Measurements from ENCODE around the gene CUTA.
A peak's percentile ranks its signal among the peaks of the same experiment; 100 is the strongest.
"Not testable (repeated sequence)": the region's sequence is repeated elsewhere in the genome, so short reads cannot be mapped to it uniquely, and the experiment has no call there.

Gene CUTA

DNA sequence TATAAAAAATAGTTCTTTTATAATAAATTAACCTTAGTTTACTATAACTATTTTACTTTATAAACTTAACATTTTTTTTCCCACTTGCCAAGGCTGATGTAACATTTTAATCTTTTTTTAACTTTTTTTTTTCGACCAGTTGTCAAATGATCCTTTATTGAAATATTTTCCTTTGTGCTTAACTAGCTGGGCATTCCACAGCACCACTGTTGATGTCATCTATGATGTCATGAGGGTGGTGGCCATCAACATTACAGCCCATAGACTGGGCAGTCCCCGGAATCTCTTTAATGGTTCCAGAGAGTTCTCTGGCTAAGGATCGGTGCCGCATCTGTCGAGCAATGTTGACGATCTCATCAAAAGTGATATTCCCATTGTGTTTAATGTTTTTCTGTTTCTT is 18.0 kb downstream of the CUTA start:
- DNase-seq: not testable (repeated sequence)

DNA sequence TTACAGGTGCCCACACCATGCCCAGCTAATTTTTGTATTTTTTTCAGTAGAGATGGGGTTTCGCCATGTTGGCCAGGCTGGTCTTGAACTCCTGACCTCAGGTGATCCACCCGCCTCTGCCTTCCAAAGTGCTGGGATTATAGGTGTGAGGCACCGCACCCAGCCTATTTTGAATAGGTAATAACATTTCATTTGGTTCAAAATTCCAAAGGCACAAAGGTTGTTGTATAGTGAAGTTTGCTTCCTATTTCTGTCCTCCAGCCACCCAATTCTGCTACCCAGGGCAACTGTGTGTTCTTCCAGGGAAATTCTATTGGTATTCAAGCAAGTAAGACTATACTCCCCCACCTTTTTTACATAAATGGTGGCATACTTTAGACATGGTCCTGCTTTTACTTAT is 19.3 kb downstream of the CUTA start:
- DNase-seq: not testable (repeated sequence)

DNA sequence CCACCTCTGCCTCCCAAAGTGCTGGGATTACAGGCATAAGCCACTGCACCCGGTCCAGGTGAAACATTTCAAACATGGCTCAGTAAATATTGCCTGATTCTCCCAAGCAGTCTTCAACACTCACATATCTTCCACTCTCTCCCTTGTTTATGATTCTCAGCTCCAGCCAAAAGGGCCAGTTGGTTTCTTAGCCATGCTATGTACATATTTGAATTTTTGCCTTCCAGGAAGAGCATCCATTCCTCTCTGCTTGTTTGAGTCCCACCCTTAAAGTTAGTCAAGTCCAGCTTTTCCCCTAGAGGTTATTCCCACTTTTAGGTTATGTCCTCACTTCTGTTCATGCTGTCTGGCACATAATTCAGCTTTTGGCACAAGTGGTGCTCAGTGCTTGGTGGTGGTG is 20.4 kb downstream of the CUTA start:
- DNase-seq: no peak

DNA sequence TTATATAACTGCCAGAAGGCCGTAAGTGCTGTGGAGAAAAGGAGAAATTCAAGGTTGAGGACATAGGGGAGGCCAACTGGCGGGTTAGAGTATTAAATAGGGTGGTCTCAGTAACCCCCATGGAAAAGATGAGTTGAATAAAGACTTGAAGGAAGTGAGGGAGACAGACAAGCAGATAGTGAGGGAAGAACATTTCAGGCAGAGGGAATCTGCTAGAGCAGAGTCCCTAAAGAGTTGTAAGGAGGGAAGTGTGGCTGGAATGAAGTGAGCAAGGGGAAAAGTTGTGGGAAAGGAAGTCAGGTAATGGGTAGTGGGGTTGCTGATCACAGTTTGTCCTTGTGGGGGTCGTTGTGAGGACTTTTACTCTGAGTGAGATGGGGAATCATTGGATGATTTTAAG is 24.9 kb downstream of the CUTA start:
- no peak for DNase-seq

DNA sequence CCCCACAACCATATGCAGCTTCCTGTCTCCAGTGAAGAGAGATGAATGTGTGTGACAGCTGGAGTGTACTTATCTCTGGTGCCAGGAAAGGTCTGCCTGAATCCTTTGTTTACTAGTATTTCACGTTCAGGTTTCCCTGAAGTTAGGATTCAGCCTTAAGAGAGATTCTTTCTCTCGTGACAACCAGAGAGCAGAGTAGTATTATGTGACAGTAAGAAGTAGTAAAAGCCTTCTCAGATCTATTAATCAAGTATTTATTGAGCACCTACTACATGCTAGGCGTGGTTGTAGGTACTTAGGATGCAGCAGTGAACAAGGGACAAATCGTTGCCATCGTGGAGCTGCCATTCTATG is 25.3 kb downstream of the CUTA start:
- no peak for DNase-seq

DNA sequence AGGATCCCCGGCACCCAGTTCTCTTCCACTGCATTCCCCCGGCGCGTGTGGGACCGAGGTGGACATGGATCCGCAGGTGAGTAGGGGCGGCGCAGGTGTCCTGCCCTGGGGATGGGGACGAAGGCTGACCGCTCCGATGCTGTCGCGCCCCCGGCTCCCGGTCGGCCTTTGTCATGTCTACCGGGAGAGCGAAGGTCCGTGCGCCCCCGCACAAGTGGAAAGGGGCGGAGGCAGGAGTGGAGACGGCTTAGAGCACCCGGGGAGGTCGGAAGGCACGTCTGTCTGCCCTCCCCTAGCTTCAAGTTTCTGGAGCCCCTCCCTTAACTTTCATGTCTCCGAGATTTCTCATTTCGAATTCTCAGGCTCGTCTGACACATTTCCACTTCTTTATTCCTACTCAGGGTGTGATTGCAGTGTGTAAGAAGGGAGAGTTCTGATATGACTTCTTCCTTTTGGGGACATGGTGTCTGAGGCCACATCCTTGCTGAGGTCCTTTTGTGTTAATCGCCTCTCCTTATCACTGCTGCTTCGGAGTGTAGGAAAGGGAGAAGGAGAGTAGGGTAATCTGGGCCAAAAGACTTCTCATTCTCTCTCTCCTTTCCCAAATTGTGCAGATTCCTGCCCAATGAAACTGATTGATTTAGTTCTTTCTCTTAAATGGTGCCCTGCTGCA is 25.8 kb downstream of the CUTA start:
- DNase-seq: no peak

DNA sequence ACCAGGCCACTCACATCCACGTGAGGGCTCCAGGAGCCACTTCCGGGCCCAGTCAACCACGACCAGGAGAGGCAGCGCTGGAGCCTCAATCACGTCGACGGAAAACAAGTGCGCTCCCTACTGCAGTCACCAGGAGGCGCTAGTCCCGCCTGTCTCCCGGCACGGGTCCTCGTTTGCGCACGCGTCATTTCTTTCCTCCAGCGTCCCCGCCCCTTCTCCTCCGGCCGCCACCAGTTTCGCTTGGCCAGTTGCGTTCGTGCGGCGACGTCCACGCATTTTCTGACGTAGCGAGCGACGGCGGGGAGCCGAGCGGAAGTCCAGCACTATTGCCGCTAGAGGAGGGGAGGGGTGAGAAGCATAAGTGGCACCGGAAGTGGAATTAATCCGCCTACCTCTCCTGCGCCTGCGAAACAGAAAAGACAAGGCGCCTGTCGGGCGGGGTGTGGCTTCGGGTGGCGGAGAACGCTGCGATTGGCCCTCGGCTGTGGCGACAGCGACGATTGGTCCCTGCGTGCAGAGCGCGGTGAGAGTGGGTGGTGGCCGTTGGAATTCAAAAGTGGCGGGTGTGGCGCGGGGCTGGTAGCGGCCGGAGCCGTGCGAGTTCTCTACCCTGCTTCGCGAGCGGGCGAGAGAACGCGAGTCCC is 26.5 kb downstream of the CUTA start, which contains the start of gene KIFC1:
Gene KIFC1, plus strand, starts transcription at position 546 of the 644 bp plus-strand sequence. CDS start 163 bp downstream, outside the sequence.
- DNase-seq: peak; percentile 99

DNA sequence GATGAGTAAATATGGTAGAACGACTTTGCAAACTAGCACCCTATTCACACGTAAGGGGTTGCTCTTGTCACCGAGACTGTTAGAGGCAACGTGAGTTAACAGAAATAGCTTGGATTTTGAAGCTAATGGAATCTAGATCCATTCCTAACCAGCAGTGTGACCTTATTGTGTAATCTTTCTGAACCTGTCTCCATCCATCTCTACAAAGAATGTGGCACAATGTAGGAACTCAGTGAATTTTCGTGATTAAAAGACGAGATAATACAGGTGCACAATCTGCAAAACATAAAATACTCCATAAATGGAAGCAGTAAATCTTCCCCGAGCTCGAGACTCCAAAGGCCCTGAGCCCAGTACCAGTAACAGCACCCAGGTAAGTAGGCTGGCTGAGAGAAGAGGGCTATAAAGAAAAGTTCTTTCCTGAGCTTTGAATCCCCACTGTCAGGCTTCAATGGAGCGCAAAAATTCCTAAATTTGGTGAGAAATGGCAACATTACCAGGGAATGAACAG is 27.1 kb downstream of the CUTA start:
- DNase-seq: no peak

DNA sequence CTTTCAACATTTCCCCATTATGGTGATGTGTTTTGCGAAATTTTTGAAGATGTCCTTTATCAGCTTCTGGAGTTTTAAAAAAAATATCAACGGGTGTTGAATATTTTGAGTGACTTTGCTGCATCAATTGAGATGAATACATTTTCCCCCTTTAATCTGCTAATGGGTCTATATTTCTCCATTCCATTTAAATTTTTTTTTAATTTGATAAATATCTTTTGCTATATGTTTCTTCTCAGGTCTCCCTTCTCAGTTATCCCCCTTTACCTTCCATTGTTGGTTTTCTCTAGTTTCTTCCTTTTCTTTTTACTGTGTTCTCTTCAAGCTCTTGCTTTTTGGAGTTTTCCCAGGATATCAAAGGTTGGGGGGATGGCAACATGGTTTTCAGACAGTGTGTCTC is 27.7 kb downstream of the CUTA start:
- DNase-seq: no peak

DNA sequence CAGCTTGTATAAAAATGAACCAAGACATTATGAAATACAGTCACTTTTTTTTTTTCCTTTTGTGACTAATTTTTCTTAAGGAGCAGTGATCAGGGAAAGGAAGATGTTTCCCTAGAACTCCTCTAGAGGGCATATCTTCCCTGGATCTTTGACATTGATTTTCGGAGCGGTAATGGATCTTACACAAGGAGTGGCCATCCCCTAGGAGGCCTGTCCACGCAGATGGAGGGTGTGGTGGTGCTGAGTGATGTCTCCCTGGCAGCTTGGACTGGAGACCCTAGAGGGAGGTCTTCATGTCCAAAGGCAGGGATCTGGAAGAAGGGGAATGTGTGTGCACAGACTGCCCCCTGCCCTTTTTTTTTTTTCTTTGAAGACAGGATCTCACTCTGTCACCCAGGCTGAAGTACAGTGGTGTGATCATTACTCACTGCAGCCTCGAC is 33.3 kb downstream of the CUTA start:
- no peak for DNase-seq

DNA sequence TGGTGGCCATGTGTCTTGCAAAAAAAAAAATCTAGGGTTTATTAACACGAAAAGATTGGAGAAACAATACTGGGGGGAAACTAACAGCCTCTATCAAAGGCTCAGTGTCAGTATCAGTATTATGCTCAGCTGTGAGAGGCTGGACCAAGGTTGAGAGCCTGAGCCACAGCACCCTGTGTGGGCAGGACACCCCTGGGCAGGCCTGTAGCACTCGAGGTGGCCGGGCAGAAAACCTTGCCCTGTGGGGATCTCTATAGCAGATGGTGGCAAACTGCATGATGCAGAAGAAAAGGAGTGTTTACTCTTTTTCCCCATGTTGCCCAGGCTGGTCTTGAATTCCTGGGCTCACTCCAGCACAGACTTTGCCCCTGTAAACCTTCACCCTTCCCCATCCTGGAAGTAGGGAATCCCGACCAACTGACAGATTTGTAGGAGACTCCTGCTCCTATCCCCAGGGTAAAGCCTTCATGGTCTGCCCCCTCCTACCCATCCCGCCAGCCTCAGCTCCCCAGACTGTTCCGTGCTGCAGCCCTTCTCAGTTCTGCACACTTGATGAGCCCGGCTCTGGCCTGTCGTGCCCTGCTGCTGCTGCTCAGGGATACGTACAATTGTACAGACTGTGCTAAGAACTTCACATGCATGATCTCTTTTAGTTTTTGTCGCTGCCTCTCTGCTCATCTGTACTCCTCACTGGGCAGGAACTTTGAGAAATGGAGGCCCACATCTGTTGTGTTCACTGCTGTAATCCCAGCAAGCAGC is 34.3 kb downstream of the CUTA start:
- no peak for DNase-seq

DNA sequence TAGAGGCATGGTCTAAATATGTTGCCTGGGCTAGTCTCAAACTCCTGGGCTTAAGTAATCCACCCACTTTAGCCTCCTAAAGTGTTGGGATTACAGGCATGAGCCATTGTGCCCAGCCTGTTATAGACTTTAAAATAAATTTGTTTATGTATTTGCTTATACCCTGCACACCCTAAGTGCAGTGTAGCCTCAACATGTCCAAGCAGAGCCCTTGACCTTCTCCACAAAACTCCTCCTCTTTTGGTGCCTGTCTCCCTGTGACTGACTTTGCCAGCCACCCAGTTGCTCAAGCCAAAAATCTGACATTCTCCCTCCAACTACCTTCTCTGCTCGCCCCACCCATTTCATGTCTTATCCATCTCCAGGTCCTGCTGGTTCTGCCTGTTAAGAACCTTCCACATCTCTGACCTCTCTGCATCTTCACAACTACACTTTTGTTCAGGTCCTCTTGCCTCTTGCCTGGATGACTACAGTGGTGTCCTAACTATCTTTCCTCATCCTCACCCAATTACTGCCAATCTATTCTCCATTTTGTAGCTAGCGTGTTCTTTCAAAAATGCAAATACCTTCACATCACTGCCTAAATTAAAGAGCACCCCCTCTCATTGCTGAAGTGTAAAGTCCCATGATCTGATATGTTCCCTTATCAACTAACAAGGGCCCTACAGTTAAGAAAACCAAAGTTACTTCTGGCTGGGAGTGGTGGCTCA is 37.5 kb downstream of the CUTA start:
- DNase-seq: peak in 1 of 2 experiments; percentile 57

DNA sequence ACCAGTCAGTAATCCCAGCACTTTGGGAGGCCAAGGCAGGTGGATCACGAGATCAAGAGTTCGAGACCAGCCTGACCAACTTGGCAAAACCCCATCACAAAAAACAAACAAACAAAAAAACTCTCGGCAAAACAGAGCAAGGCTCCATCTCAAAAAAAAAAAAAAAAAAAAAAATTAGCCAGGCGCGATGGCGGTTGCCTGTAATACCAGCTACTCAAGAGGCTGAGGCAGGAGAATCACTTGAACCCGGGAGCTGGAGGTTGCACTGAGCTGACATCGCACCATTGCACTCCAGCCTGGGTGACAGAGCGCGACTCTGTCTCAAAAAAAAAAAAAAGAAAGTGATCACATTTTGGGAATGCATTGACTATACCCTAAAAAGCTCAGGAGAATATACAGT is 38.7 kb downstream of the CUTA start:
- not testable (repeated sequence) for DNase-seq

DNA sequence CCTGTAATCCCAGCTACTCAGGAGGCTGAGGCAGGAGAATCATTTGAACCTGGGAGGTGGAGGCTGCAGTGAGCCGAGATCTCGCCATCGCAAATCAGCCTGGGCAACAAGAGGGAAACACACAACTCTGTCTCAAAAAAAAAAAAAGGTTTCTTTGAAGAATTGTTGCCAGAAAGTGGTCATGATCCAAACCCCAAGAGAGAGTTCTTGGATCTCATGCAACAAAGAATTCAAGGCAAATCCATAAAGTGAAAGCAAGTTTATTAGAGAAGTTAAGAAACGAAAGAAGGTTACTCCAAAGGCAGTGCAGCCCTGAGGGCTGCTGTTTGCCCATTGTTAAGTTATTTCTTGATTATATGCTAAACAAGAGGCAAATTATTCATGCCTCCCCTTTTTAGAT is 40.7 kb downstream of the CUTA start:
- no peak for DNase-seq

DNA sequence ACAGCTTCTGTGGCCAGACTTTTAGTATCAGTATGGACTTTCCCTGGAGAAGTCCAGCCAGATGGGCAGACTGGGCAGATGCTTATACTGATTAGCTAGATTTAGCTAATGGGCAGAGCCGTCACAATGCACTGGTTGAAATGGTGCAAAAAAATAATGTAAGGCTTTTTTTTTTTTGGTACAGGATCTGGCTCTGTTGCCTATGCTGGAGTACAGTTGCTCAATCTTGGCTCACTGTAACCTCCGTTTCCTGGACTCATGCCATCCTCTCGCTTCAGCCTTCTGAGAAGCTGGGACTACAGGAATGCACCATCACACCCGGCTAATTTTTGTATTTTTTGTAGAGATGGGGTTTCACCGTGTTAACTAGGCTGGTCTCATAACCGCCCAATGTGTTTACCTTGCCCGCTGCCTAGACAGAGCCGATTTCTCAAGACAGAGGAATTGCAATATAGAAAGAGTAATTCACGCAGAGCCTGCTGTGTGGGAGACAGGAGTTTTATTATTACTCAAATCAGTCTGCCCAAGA is 42.7 kb downstream of the CUTA start:
- no peak for DNase-seq

DNA sequence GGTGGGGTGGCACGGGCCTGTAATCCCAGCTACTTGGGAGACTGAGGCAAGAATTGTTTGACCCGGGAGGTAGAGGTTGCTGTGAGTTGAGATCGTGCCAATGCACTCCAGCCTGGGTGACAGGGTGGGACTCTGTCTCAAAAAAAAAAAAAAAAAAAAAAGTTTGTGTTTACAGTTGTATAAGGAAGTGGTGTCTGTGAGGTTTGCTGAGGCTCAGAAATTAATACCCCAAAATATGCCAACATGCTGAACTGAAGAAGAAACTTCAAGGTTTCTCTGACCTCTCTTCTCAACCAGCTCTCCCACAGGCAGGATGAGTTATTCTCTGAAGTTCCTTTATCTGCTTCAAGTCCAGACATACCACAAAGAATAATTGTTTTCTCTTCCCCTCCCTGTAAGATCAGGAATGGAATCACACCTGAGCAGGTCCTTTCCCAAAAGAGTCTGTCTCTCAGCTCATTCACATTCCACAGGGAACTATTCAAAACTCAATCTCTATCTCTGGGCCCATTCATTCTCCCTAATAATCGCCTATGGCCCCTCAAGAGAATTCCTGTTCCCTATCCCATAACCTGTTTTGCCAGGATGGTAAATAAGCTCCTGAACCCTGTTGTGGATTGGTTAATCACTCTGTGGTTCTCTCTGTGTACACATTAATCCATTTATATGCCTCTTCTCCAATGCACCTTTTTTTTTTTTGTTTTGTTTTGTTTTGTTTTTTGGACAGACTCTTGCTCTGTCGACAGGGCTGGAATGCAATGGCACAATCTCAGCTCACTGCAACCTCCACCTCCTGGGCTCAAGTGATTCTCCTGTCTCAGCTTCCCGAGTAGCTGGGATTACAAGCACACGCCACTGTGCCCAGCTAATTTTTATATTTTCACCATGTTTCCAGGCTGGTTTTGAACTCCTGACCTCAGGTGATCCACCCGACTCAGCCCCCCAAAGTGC is 43.7 kb downstream of the CUTA start:
- DNase-seq: no peak

DNA sequence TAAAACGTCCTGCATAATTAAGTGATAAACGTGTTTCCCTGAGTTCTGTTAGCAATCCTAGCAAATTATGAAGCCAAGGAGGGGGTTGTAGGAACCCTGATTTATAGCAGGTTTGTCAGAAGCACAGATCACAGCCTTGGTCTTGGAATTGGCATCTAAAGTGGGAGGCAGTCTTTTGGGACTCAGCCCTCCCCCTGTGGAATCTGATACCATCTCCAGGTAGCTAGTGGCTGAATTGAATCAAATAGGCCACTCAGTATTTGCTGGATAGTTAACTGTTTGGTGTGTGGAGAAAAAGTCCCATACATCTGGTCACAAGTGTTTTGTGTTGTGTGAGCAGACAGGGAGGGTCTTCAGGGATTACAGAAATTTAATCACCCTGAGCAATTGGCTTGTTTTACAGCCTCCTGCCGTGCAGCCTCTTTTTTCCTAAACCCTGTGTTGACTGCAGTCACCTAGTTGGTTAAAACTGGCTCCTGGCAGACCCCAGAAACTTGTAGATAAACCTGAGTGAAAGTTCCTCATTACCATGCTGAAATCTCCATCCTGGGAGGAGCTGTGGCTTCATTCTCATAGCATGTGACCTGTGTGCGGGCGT is 45.3 kb downstream of the CUTA start:
- no peak for DNase-seq

DNA sequence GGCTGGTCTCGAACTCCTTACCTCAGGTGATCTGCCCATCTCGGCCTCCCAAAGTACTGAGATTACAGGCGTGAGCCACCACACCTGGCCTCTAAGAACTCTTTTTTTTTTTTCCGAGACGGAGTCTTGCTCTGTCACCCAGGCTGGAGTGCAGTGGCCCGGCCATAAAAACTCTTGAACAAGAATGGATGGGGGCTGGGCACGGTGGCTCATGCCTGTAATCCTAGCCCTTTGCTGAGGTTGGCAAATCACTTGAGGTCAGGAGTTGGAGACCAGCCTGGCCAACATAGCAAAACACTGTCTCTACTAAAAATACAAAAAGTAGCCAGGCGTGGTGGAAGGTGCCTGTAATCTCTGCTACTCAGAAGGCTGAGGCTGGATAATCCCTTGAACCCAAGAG is 46.0 kb downstream of the CUTA start:
- DNase-seq: not testable (repeated sequence)

DNA sequence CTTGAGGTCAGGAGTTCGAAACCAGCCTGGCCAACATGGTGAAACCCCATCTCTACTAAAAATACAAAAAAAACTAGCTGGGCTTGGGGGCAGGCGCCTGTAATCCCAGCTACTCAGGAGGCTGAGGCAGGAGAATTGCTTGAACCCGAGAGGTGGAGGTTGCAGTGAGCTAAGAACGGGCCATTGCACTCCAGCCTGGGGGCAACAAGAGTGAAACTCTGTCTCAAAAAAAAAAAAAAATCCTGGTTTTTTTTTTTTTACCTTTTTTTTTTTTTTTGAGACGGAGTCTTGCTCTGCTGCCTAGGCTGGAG is 50.2 kb downstream of the CUTA start:
- DNase-seq: not testable (repeated sequence)

DNA sequence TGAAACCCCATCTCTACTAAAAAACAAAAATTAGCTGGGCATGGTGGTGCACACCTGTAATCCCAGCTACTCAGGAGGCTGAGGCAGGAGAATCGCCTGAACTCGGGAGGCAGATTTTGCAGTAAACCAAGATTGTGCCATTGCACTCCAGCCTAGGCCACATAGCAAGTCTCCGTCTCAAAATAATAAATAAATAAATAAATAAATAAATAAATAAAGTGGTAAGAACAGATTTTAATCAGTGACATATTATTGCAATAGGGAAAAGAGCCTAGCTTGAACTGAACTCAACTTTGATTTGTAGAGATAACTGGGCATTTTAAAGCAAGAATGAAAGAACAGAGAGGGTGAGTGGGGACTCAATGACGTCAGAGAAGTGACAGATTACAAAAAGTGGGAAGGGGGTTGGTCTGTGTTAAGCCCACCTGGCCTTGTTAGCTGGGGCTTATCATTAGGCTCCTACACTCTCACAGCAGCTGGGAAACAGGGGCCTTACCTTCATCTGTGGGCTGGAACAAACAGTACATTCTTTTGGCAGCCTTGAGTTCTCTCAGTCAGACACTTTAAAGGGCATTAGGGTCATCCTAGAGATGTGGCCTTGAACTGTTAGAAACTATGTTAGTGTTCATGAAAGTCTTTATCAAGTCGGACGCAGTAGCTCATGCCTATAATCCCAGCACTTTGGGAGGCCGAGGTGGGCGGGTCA is 50.7 kb downstream of the CUTA start:
- DNase-seq: no peak

Measured in NCI-H526 (cell line).